Measurements from ENCODE around the gene SPDYE16.
"Not testable (repeated sequence)": the region's sequence is repeated elsewhere in the genome, so short reads cannot be mapped to it uniquely, and the experiment has no call there.

DNA sequence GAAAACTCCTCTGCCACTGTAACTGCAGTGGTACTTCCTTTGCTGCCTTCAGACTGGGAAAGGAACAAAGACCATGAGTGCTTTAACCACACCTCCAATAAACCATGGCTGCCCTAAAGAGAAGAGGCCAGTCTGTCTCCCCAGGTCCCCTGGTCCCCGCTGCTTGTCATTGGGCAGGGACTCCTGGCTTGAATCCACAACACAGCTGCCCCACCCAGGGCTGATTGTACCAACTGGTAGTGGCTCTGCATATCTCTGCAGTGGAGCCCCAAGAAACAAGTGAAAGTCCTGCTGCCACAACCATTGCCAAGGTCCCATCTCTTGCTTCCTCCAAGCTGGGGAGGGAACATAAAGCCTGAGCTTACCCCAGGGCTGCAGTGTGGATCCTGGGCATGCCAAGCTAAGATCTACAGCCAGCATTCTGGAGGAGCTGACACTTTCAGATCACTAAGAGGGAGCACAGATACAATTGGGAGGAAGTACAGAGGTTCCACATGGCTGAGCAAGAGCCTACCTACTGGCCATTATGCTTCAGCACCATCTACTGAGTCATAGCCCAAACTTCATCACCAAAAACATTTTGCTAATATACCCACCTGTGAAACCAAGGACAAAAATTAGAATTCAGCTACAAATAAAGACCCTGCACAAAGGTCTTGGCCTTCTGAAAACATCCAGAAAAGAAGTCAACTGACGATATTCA, 48.7 kb upstream of the SPDYE16 start:
- not testable (repeated sequence) for TF ChIP-seq EZH2 (IDR thresholded peaks at IDR 0.05; ENCODE audit: borderline replicate concordance, low read length)
- TF ChIP-seq, protein P1, sequence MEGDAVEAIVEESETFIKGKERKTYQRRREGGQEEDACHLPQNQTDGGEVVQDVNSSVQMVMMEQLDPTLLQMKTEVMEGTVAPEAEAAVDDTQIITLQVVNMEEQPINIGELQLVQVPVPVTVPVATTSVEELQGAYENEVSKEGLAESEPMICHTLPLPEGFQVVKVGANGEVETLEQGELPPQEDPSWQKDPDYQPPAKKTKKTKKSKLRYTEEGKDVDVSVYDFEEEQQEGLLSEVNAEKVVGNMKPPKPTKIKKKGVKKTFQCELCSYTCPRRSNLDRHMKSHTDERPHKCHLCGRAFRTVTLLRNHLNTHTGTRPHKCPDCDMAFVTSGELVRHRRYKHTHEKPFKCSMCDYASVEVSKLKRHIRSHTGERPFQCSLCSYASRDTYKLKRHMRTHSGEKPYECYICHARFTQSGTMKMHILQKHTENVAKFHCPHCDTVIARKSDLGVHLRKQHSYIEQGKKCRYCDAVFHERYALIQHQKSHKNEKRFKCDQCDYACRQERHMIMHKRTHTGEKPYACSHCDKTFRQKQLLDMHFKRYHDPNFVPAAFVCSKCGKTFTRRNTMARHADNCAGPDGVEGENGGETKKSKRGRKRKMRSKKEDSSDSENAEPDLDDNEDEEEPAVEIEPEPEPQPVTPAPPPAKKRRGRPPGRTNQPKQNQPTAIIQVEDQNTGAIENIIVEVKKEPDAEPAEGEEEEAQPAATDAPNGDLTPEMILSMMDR (conservative IDR thresholded peaks at IDR 0.05 in 1 of 2, IDR thresholded peaks at IDR 0.05 in 1 of 2; ENCODE audit: extremely low read depth in 1 of 2, insufficient read depth in 1 of 2, low read depth in 1 of 2, low read length in 2 of 2) = not testable (repeated sequence)
